HG03520 (cell line): ENCODE measurements around the gene UACA.
"Not testable (repeated sequence)": the region's sequence is repeated elsewhere in the genome, so short reads cannot be mapped to it uniquely, and the experiment has no call there.

Experiments
- ATAC-seq: cut with Tn5 transposase; IDR thresholded peaks from one replicate; pipeline ENCODE4 v1.9.1; 2021; ENCODE audit warnings: mild to moderate bottlenecking, moderate library complexity; ENCODE audit not compliant: unreplicated experiment

Gene UACA

DNA sequence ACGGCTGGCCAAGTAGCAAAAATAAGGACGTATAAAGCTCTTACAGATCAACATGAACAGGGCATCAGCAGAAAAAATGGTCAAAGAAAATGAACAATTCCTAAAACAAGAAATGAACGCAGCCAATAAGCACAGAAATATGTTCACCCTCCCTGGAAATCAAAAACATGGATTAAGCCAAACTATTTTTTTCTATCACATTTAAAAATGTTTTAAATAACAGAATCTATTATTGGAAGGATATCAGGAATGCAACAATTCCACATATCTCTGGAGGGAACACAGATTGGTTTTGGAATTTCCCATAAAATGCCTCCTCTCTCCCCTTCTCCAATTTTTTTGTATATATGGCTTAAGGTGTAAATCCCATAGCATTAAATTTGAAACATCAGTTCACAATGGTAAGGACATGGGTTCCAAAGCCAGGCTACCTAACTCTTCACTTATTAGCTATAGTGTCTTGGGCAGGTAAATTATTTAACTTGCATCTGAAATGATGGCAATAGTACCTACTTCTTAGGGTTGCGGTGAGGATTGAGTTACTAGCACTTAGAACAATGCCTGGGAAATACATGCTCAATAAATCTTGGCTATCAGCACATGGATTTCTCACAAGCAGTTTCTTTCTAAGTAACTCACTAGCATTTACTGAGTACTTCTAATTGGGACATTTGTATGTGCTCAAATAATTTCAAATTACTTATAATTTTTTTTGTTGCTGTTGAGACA, 10.1 kb downstream of the UACA start:
- ATAC-seq: no peak

GRCh38 chr15:70752193-70752635, 11.1 kb downstream of the UACA start:
- no peak for ATAC-seq

DNA sequence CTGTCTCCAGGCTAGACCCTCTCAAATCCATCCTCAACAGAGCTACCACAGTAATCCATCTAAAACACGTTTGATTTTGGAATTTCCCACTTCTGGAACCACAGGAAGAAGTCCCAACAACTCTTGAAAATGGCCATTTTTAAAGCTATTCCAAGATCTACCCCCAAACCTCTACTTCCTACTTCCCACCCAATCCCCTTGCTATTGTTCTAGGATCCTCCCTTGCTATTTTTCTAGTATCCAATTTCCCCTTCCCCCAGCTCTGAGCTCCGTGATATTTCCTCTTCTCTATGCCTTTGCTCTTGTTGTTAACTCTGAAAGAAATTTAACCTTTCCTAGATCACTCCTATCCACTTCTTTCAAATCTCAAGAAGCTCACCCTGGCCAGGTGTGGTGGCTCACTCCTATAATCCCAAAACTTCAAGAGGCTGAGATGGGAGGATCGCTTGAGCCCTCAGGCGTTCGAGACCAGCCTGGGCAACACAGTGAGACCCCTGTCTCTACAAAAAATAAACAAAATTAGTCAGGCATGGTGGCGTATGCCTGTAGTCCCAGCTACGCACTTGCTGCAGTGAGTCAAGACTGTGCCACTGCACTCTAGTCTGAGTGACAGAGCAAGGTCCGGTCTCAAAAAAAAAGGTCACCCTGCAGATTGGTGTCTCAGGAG, 13.0 kb downstream of the UACA start:
- ATAC-seq: no peak

- ATAC-seq: no peak
Measured at GRCh38 chr15:70748281-70748747, 15.0 kb downstream of the UACA start.

DNA sequence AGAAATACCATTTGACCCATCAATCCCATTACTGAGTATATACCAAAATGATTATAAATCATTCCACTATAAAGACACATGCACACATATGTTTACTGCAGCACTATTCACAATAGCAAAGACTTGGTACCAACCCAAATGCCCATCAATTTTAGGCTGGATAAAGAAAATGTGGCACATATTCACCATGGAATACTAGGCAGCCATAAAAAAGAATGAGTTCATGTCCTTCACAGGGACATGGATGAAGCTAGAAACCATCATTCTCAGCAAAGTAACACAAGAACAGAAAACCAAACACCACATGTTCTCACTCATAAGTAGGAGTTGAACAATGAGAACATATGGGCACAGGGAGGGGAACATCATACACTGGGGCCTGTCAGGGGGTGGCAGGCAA, 16.8 kb downstream of the UACA start:
- not testable (repeated sequence) for ATAC-seq

DNA sequence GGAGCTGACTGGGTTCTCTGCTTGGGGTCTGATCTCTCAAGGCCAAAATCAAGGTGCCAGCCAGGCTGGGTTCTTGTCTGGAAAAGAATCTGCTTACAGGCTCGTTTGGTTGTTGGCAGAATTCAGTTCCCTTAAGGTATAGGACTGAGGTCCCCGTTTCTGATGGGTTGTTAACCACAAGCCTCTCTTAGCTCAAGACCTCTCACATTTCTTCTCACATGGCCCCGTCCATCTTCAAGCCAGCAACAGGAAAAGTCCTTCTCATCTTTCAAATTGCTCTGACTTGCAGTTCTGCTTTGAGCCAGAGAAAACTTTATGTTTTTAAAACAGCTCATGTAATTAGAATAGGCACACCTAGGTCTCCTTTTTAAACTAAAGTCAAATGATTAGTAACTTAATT, 20.4 kb downstream of the UACA start:
- ATAC-seq: no peak

- no peak for ATAC-seq
Measured at GRCh38 chr15:70741677-70742293, 21.6 kb downstream of the UACA start.

GRCh38 chr15:70741107-70741531, 22.2 kb downstream of the UACA start:
- ATAC-seq: no peak

- not testable (repeated sequence) for ATAC-seq
Measured at GRCh38 chr15:70735040-70735439, 28.3 kb downstream of the UACA start.

DNA sequence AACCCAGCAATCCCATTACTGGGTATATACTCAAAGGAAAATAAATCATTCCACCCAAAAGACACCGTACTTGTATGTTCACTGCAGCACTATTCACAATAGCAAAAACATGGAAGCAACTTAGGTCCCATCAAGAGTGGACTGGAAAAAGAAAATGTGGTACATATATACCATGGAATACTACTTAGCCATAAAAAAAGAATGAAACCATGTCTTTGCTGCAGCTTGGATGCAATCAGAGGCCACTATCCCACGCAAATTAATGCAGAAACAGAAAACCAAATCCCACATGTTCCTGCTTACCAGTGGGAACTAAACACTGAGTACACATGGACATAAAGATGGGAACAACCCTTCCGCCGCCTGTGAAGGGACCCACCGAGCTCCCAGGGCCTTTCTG, 34.2 kb downstream of the UACA start:
- no peak for ATAC-seq

GRCh38 chr15:70726753-70727152, 36.6 kb downstream of the UACA start:
- ATAC-seq: no peak

DNA sequence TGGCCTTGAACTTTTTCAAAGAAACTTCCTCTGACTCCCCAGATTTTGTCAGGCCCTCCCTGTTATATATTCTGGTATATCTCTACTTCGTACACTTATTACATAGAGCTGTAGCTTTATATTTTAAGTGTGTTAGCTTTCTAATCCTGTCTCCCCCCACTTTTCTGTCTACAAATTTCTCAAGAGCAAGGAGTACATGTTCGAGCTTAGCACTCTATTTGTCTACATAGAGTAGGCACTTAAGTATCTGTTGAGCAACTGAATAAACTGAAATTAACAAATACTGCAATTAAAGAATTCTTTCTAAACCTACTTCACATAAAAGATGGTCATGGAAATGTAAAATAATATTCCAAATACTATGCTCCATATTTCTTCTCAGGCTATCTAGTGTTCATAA, 39.4 kb downstream of the UACA start:
- ATAC-seq: no peak

DNA sequence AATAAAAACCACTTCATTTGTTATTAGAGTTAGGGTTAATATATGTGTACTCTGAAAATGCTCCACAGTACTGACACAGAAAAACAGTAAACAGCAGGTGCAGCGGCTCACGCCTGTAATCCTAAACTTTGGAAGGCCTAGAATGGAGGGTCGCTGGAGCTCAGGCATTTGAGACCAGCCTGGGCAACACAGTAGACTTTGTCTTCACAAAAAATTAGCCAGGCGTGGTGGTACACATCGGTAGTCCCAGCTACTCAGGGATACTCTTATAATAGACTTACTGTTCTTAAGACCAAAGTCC, 40.3 kb downstream of the UACA start:
- no peak for ATAC-seq

DNA sequence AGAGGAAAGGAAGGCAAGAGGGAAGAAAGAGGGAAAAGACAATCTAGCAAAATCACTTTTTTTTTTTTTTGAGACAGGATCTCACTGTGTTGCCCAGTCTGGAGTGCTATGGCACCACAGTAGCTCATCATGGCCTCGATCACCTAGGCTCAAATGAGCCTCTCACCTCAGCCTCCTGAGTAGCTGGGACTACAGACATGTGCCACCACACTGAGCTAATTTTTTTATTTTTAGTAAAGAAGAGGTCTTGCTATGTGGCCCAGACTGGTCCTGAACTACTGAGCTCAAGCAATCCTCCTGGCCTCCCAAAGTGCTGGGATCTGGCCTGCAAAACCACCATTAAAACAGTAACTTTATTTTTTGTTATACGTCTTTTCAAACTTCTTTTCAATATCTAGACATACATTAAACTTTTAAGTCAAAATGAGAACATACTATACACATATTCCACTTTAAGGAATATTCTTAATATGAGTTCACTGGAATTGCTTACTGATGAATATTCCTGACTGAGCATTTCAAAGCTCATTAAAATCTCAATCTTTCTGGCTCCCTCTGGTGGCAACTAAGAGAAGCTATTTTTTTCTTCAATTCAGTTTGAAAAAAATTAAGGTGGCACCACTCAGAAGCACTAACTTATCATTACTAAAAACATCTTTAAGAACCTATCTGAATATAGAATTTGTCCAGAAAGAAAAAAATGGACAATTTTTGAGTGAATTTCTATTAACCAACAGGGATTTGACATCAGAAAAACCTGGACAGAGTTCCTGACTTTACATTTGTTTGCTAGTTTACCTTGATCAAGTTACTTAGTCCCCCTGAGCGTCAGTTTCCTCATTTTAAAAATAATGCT, 40.9 kb downstream of the UACA start:
- ATAC-seq: no peak

DNA sequence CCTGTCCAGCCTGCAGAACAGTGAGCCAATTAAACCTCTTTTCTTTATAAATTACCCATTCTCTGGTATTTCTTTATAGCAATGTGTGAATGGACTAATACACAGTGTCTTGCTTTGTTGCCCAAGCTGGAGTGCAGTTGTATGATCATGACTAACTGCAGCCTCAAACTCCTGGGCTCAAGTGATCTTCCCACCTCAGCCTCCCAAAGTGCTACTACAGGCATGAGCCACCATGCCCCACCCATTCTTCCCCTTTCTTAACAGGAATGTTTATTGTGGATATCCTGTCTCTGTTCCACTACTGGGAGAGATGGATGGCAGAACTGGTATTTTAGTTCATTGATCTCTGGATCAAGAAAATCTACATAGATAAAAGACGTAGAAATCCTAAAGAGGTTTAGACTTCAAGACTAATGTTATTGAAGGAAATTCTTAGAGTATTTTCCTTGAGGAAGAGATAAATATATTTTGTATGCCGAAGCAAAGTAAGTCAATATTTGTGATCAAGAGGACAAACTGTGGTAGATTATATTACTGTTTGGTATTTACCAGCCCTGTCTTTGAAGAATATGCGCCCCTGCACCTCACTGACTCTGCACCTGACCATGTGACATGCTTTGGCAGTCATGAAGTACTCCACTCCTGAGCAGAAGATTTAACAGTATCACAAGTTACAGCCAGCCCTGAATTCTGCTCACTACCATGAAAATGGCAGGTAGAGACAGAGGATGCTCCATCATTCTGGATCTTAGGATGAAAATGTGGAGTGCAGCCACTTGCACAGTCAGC, 42.9 kb downstream of the UACA start:
- ATAC-seq: no peak

GRCh38 chr15:70717237-70717793, 46.0 kb downstream of the UACA start:
- no peak for ATAC-seq

DNA sequence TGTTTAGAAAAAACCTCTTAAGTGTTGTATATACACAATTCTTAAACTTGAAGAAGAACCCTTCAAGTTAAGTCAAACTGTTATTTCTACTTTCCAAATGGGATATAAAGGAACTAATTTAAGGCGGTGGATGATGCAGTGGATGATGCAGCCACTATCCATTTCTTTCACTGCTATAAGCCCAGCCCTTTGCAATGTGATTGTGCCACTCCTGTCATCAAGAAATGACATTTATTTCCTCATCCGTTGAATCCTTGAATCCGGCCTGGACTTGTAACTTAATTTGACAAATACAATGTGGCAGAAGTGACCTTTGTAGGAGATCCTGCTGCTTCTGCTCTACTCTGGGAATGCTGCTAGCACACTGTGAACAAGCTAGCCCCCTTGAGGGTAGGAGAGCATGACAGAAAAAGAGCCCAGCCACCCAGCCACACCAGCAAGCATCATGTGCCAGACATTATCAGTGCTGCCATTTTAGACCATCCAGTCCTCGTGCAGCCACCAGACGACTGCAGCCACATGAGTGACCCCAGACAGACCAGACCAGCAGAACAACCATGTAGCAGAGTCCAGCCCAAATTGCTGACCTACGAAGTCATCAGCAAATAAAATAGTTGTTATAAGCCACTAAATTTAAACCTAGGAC, 47.4 kb downstream of the UACA start:
- no peak for ATAC-seq

- ATAC-seq: no peak
Measured at GRCh38 chr15:70714565-70714964, 48.8 kb downstream of the UACA start.

- ATAC-seq: no peak
Measured at GRCh38 chr15:70714015-70714414, 49.3 kb downstream of the UACA start.

DNA sequence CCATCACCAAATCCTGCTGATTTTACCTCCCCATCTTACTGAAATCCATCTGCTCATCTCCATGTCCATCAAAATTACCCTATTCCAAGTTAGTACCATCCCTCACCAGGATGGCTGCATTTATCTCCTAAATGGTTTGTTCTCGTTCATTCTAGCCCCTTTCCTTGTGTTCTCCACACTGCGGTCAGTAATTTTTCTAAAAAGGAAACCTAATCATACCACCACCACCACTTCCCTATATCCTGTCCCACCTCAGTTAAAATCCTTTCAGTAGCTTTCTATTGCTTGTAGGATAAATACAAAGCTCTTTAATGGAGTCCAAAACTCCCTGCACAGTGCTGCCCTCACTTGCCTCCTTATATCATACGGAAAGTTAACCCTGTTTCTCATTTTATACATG, 51.1 kb downstream of the UACA start:
- no peak for ATAC-seq
